Measurements from ENCODE around the gene KRT76. TPM values are rescaled to one million over a fixed set of nuclear protein-coding genes. Genes with fewer than 3 reads are reported as not detected.

The KRT76 gene
- total RNA-seq, 1 donor from 2014 or later, result not detected

- peaks cover 53% of the 10 kb centered on the region for H3K27me3 Mint-ChIP-seq (ENCODE audit: unreplicated experiment)
- H3K9me3 Mint-ChIP-seq (ENCODE audit: unreplicated experiment), result no peaks in the 10 kb centered on the region
- no peaks in the 10 kb centered on the region for H3K4me1 Mint-ChIP-seq (ENCODE audit: unreplicated experiment)
- H3K36me3 Mint-ChIP-seq (ENCODE audit: unreplicated experiment), result no peaks in the 10 kb centered on the region
- no peak for TF ChIP-seq CTCF (IDR thresholded peaks at IDR 0.05)
- DNase-seq (ENCODE audit: extremely low spot score, unreplicated experiment), result no peak
- no peak overlapping the region for H3K27ac Mint-ChIP-seq (ENCODE audit: unreplicated experiment)
- no peak overlapping the region for H3K4me3 Mint-ChIP-seq (ENCODE audit: unreplicated experiment)
Measured at GRCh38 chr12:52813203-52813819, 36.2 kb upstream of the KRT76 start.

DNA sequence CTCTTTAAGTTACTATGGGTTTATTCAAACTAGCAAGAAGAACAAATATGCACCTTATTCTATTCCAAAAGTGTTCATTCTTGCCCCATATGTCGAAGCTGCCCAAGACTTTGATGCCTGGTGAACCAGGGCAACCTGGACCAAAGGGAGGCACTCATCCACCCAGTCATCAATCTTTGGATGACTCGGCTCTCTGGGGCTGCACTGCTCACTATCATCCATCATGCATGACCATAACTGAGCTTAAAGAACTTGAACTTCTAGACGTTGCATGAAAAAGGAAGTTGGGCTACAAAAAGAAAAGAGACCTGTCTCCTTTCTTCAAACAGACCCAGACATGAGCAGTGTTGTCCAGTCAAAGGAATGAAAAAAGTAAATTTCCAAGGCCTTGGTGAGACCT, 35.6 kb upstream of the KRT76 start:
- H3K27ac Mint-ChIP-seq (ENCODE audit: unreplicated experiment), result no peak overlapping the region
- H3K27me3 Mint-ChIP-seq (ENCODE audit: unreplicated experiment), result peaks cover 54% of the 10 kb centered on the region
- H3K4me1 Mint-ChIP-seq (ENCODE audit: unreplicated experiment), result no peaks in the 10 kb centered on the region
- H3K9me3 Mint-ChIP-seq (ENCODE audit: unreplicated experiment), result no peaks in the 10 kb centered on the region
- no peak for DNase-seq (ENCODE audit: extremely low spot score, unreplicated experiment)
- H3K4me3 Mint-ChIP-seq (ENCODE audit: unreplicated experiment), result no peak overlapping the region
- no peaks in the 10 kb centered on the region for H3K36me3 Mint-ChIP-seq (ENCODE audit: unreplicated experiment)
- TF ChIP-seq CTCF (IDR thresholded peaks at IDR 0.05), result no peak

DNA sequence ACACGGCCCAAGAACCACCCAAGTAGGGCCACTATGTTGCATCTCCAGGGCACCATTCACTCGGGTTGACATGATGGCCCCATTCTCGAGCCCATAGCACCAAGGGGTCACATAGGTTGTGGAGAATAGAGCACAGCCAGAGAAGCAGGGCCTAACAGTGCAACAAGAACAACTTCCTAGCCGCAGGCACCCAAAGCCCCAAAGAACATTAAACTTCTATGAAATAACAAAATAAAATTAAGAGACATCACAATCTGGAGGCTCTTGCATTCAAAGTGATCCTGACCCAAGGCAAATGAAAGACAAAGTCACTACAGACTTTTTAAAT, 34.9 kb upstream of the KRT76 start:
- Mint-ChIP-seq H3K4me3 (ENCODE audit: unreplicated experiment) (no peak overlapping the region), H3K36me3 (ENCODE audit: unreplicated experiment) (no peaks in the 10 kb centered on the region), H3K9me3 (ENCODE audit: unreplicated experiment) (no peaks in the 10 kb centered on the region), H3K27ac (ENCODE audit: unreplicated experiment) (no peak overlapping the region), H3K27me3 (ENCODE audit: unreplicated experiment) (peaks cover 52% of the 10 kb centered on the region), H3K4me1 (ENCODE audit: unreplicated experiment) (no peaks in the 10 kb centered on the region)
- DNase-seq (ENCODE audit: extremely low spot score, unreplicated experiment), result no peak
- TF ChIP-seq CTCF (IDR thresholded peaks at IDR 0.05), result no peak

GRCh38 chr12:52811191-52812072, 34.3 kb upstream of the KRT76 start:
- no peak overlapping the region for H3K4me3 Mint-ChIP-seq (ENCODE audit: unreplicated experiment)
- H3K36me3 Mint-ChIP-seq (ENCODE audit: unreplicated experiment), result no peaks in the 10 kb centered on the region
- H3K27ac Mint-ChIP-seq (ENCODE audit: unreplicated experiment), result no peak overlapping the region
- H3K4me1 Mint-ChIP-seq (ENCODE audit: unreplicated experiment), result no peaks in the 10 kb centered on the region
- peaks cover 54% of the 10 kb centered on the region for H3K27me3 Mint-ChIP-seq (ENCODE audit: unreplicated experiment)
- DNase-seq (ENCODE audit: extremely low spot score, unreplicated experiment), result no peak
- no peak for TF ChIP-seq CTCF (IDR thresholded peaks at IDR 0.05)
- no peaks in the 10 kb centered on the region for H3K9me3 Mint-ChIP-seq (ENCODE audit: unreplicated experiment)

DNA sequence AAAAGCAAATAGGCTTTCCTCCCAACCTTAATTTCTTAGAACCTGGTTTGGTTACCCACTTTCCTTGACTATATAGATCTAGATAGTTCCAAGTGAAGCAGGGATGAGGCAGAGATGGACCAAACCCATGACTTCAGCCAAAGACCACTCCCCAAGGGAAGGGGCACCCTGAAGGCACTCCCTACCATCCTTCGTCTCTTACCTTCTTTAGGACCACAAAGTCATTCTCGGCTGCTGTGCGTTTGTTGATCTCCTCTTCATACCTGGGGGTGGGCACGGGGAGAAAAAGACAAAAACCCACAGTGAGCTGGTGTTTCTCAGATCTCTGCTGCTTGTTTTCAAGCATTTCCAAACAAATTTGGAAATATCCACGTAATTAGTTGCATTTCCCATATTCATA, 33.4 kb upstream of the KRT76 start:
- no peaks in the 10 kb centered on the region for H3K36me3 Mint-ChIP-seq (ENCODE audit: unreplicated experiment)
- no peaks in the 10 kb centered on the region for H3K4me1 Mint-ChIP-seq (ENCODE audit: unreplicated experiment)
- TF ChIP-seq CTCF (IDR thresholded peaks at IDR 0.05), result no peak
- no peak for DNase-seq (ENCODE audit: extremely low spot score, unreplicated experiment)
- H3K27ac Mint-ChIP-seq (ENCODE audit: unreplicated experiment), result no peak overlapping the region
- no peaks in the 10 kb centered on the region for H3K9me3 Mint-ChIP-seq (ENCODE audit: unreplicated experiment)
- H3K27me3 Mint-ChIP-seq (ENCODE audit: unreplicated experiment), result peaks cover 58% of the 10 kb centered on the region
- no peak overlapping the region for H3K4me3 Mint-ChIP-seq (ENCODE audit: unreplicated experiment)

All from osteocyte (in vitro differentiated cells).